Neuronal stem cell (in vitro differentiated cells): Measurements from ENCODE around the gene ABHD14A.
A peak's percentile ranks its signal among the peaks of the same experiment; 100 is the strongest.

Experiments used
- DNase-seq: peaks from one replicate; pipeline ENCODE4 v3.0.0-alpha.2; 2013; ENCODE audit warnings: low spot score
- H2AFZ ChIP-seq: one replicate; pipeline ENCODE4 v1.6.1; 2013; ENCODE audit warnings: mild to moderate bottlenecking, low read length, inconsistent platforms
- H2AK5ac ChIP-seq: 2 replicates; pipeline ENCODE4 v1.6.1; 2013; ENCODE audit warnings: low read depth, mild to moderate bottlenecking, inconsistent platforms, low read length, moderate library complexity, mixed read lengths
- H2BK120ac ChIP-seq: 2 replicates; pipeline ENCODE4 v1.6.1; 2013; ENCODE audit warnings: low read depth, mild to moderate bottlenecking, inconsistent platforms, low read length, moderate library complexity, mixed read lengths
- H2BK12ac ChIP-seq: one replicate; pipeline ENCODE4 v1.6.1; 2013; ENCODE audit warnings: low read length, inconsistent platforms
- H2BK15ac ChIP-seq: 2 replicates; pipeline ENCODE4 v1.6.1; 2013; ENCODE audit warnings: mild to moderate bottlenecking, low read length, inconsistent platforms, mixed read lengths
- H2BK5ac ChIP-seq: one replicate; pipeline ENCODE4 v1.6.1; 2013; ENCODE audit warnings: inconsistent platforms, mild to moderate bottlenecking, low read length, moderate library complexity
- H3K14ac ChIP-seq: one replicate; pipeline ENCODE4 v1.6.1; 2013; ENCODE audit warnings: low read length, inconsistent platforms
- H3K18ac ChIP-seq: 2 replicates; pipeline ENCODE4 v1.6.1; 2013; ENCODE audit warnings: low read length, inconsistent platforms
- H3K23ac ChIP-seq: 2 replicates; pipeline ENCODE4 v1.6.1; 2013; ENCODE audit warnings: low read depth, mild to moderate bottlenecking, mixed read lengths, low read length, inconsistent platforms; ENCODE audit not compliant: poor library complexity
- H3K27ac ChIP-seq: replicated peaks from 3 replicates; pipeline ENCODE4 v1.5.1; 2013; ENCODE audit warnings: low read length, inconsistent platforms
- H3K27me3 ChIP-seq, 3 experiments: 2 replicates each; pipeline ENCODE4 v1.6.1; 2013; ENCODE audit warnings: low read length in 3 of 3, mild to moderate bottlenecking in 2 of 3, inconsistent platforms in 1 of 3, low read depth in 1 of 3, mixed read lengths in 1 of 3, moderate library complexity in 1 of 3; ENCODE audit not compliant: control insufficient read depth in 3 of 3, insufficient read depth in 3 of 3
- H3K36me3 ChIP-seq, 2 donors: replicated peaks in 1 of 2; 2 replicates each; pipeline ENCODE4 v1.6.1; 2013; ENCODE audit warnings: low read length in 2 of 2; ENCODE audit not compliant: control insufficient read depth in 2 of 2, insufficient read depth in 2 of 2
- H3K4ac ChIP-seq: 2 replicates; pipeline ENCODE4 v1.6.1; 2013; ENCODE audit warnings: inconsistent platforms, mild to moderate bottlenecking, low read length, moderate library complexity
- H3K4me1 ChIP-seq, 2 donors: 1 replicate in 1 of 2; 2 replicates in 1 of 2; pipeline ENCODE4 v1.6.1; 2013; ENCODE audit warnings: low read length in 2 of 2, low read depth in 1 of 2; ENCODE audit not compliant: control insufficient read depth in 2 of 2, insufficient read depth in 1 of 2
- H3K4me2 ChIP-seq: one replicate; pipeline ENCODE4 v1.6.1; 2013; ENCODE audit warnings: mild to moderate bottlenecking, low read length, inconsistent platforms; ENCODE audit not compliant: insufficient read depth, poor library complexity, severe bottlenecking
- H3K4me3 ChIP-seq, 2 donors: 2 replicates each; pipeline ENCODE4 v1.5.1; 2013; ENCODE audit warnings: low read length in 2 of 2, mild to moderate bottlenecking in 2 of 2, inconsistent platforms in 1 of 2, moderate library complexity in 1 of 2
- H3K79me1 ChIP-seq: one replicate; pipeline ENCODE4 v1.6.1; 2013; ENCODE audit warnings: low read depth, mild to moderate bottlenecking, inconsistent platforms, low read length, moderate library complexity
- H3K9ac ChIP-seq: one replicate; pipeline ENCODE4 v1.6.1; 2013; ENCODE audit warnings: mild to moderate bottlenecking, low read depth, low read length, inconsistent platforms; ENCODE audit not compliant: poor library complexity
- H3K9me3 ChIP-seq, 2 donors: replicated peaks in 1 of 2; 2 replicates each; pipeline versions ENCODE3 to v1.6.1; 2013; ENCODE audit warnings: low read length in 2 of 2, mild to moderate bottlenecking in 2 of 2, inconsistent platforms in 1 of 2, low read depth in 1 of 2, mixed read lengths in 1 of 2, moderate library complexity in 1 of 2; ENCODE audit not compliant: control insufficient read depth in 2 of 2, insufficient read depth in 1 of 2
- H4K8ac ChIP-seq: one replicate; pipeline ENCODE4 v1.6.1; 2013; ENCODE audit warnings: low read depth, mild to moderate bottlenecking, inconsistent platforms, low read length, moderate library complexity
- H4K91ac ChIP-seq: one replicate; pipeline ENCODE4 v1.6.1; 2013; ENCODE audit warnings: low read length, low read depth, mild to moderate bottlenecking, inconsistent platforms; ENCODE audit not compliant: poor library complexity
- WGBS, 2 donors: extraction: QIAGEN DNeasy Blood & Tissue Kit; methylation state at CpG; one replicate each; pipeline ENCODE4 v1.1.7; 2013; ENCODE audit warnings: missing lambda C conversion rate in 2 of 2, mixed read lengths in 1 of 2; ENCODE audit not compliant: insufficient read length in 2 of 2, insufficient replicate concordance in 1 of 2; ENCODE audit errors: extremely low coverage in 2 of 2; 5-methylcytosine and 5-hydroxymethylcytosine counted together

The ABHD14A gene

DNA sequence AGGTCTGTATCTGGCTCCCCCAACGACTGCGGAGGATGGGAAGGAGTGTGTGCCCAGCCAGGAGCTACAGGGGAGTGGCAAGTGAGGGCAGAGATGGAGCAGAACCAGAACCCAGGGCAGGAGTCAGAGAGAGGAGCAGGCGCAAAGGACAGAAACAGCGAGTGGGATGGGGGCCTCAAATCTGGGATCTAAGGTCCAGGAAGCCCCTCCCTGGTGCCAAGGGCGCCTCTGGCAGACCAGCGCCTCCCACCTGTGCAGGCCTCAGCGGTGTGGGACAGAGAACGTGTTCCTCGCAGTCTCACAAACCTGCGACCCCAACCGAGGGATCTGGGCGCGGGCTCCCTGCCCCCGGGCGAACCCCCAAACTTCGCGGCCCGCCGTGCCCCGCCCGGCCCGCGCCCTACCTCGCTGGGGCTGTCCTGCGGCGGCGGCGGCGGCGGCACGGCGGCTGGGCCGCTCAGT is 7.9 kb upstream of the ABHD14A start:
- peak overlapping the region; percentile 81 for H2BK120ac ChIP-seq
- peak overlapping the region; percentile 96 for H2AK5ac ChIP-seq
- H3K27ac ChIP-seq: peak overlapping the region; percentile 67
- H4K91ac ChIP-seq: no peak overlapping the region
- no peak overlapping the region for H3K23ac ChIP-seq
- H3K9me3 ChIP-seq: peaks cover 0 to 2% of the 10 kb centered on the region in 2 donors
- H2BK15ac ChIP-seq: peak overlapping the region; percentile 13
- peak overlapping the region; percentile 43 for H3K4ac ChIP-seq
- H3K27me3 ChIP-seq: no peaks in the 10 kb centered on the region
- no peak overlapping the region for H4K8ac ChIP-seq
- peak overlapping the region; percentile 82 for H2AFZ ChIP-seq
- peak overlapping the region; percentile 82 for H2BK5ac ChIP-seq
- H3K4me1 ChIP-seq: peaks cover 43 to 56% of the 10 kb centered on the region in 2 donors
- H3K18ac ChIP-seq: peak overlapping the region; percentile 20
- H3K36me3 ChIP-seq: peaks cover 0 to 3% of the 10 kb centered on the region in 2 donors
- peak overlapping the region; percentile 77 for H3K14ac ChIP-seq
- peak overlapping the region; percentile 27 for H2BK12ac ChIP-seq
- H3K79me1 ChIP-seq: peaks cover 6% of the 10 kb centered on the region
- no peak for DNase-seq
- WGBS, 2 donors: no CpG with 5 or more reads among the region's 33 CpGs
- peak overlapping the region; percentile 90 for H3K9ac ChIP-seq
- peak overlapping the region; percentile 60 to 83 for H3K4me3 ChIP-seq
- H3K4me2 ChIP-seq: peak overlapping the region; percentile 92

DNA sequence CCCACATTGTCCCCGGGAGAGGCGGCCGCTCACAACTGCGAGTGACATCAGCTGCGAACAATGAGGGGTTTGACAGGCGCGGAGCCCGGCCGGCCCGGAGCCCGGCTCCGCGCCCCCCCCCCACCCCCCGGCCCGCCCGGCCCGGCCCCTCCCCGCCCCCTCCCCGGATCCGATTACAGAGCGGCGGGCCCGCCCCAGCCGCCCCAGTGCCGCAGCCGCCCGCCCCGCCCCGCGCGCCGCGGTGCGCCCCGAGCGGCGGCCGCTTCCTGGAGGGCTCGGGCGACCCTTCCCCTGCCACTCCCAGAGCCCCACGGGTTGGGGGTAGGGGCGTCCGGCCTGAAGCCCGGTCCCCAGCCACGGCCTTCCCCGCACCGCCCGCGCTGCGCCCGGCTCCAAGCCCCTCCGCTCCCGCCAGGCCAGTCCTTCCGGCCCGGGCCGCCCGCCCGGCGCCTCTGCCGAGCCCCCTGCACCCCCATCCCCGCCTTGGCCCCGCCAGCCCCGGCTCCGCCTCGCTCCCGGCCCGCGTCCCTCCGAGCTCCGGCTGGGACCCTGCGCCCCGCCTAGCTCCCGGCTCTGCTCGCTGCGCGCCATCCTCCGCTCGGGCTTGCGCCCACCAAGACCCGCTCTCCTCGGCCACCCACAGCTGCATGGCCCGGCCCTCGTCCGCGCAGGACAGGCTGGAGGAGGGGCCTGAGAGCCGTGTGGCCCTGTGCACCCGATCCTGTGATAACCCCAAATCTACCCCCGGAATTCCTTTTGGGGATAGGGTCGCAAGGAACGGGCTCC is 7.3 kb upstream of the ABHD14A start, which contains the start of gene PCBP4:
PCBP4 (minus strand) TSS at position 71 of the 786 bp plus-strand sequence. CDS start 6,214 bp downstream, outside the sequence.
- H3K14ac ChIP-seq: peak within 1 kb of the TSS; percentile 77
- peaks cover 0 to 2% of the 10 kb centered on the region in 2 donors for H3K9me3 ChIP-seq
- peak within 1 kb of the TSS; percentile 70 for H4K8ac ChIP-seq
- H2AFZ ChIP-seq: peak within 1 kb of the TSS; percentile 85
- H3K4ac ChIP-seq: peak within 1 kb of the TSS; percentile 97
- H2BK15ac ChIP-seq: peak within 1 kb of the TSS; percentile 93
- peak within 1 kb of the TSS; percentile 81 for H2BK120ac ChIP-seq
- whole genome bisulfite sequencing, 2 donors: no CpG with 5 or more reads among the region's 90 CpGs
- DNase-seq: no peak
- H3K36me3 ChIP-seq: peaks cover 0 to 3% of the 10 kb centered on the region in 2 donors
- H3K23ac ChIP-seq: peak within 1 kb of the TSS; percentile 32
- H2AK5ac ChIP-seq: peak within 1 kb of the TSS; percentile 96
- peaks cover 6% of the 10 kb centered on the region for H3K79me1 ChIP-seq
- H3K4me3 ChIP-seq: peak within 1 kb of the TSS; percentile 60 to 92
- H3K27ac ChIP-seq: peak within 1 kb of the TSS; percentile 98
- peak within 1 kb of the TSS; percentile 97 for H2BK5ac ChIP-seq
- H3K27me3 ChIP-seq: no peaks in the 10 kb centered on the region
- H3K4me2 ChIP-seq: peak within 1 kb of the TSS; percentile 93
- H4K91ac ChIP-seq: peak within 1 kb of the TSS; percentile 81
- H2BK12ac ChIP-seq: peak within 1 kb of the TSS; percentile 98
- H3K4me1 ChIP-seq: peaks cover 43 to 53% of the 10 kb centered on the region in 2 donors
- peak within 1 kb of the TSS; percentile 97 for H3K9ac ChIP-seq
- H3K18ac ChIP-seq: peak within 1 kb of the TSS; percentile 100

DNA sequence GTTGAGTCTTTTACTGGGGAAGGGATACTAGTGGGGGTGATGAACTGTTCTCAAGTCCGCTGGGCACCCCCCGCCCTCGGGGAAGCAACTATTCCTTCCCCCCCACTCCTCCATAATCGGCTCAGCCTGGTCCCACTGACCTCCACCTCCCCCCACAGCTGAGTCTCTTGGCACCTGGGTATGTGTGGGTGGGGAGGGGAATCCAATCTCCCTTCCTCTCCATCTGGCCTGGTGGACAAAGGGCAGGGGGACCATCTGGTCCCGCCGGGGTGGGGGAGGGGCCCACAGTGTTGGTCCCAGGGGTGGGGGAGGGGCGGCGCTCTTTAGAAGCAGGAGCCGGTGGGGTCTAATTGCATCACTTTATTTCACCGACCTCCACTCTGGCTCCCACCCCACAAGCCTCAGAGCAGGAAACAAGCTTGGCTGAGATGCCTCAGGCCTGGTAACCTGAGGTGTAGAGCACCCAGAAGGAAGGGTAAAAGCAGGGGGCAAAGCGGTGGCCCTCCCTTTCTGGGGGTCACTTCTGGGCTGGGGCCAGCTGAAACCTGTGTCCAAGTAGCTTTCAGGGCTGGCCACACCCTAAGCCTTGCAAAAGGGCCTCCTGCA is 6.6 kb upstream of the ABHD14A start:
- Histone ChIP-seq H4K91ac (peak overlapping the region; percentile 90), H3K9ac (peak overlapping the region; percentile 97), H3K4me2 (peak overlapping the region; percentile 93), H3K27me3 (no peaks in the 10 kb centered on the region), H3K36me3 (no peaks in the 10 kb centered on the region), H3K14ac (peak overlapping the region; percentile 40), H3K79me1 (peaks cover 6% of the 10 kb centered on the region), H4K8ac (peak overlapping the region; percentile 70), H2BK120ac (peak overlapping the region; percentile 69), H3K27ac (peak overlapping the region; percentile 98), H3K23ac (peak overlapping the region; percentile 26), H2BK15ac (peak overlapping the region; percentile 93), H3K4me3 (peak overlapping the region; percentile 60 to 92), H3K9me3 (no peaks in the 10 kb centered on the region), H2BK5ac (peak overlapping the region; percentile 97), H3K18ac (peak overlapping the region; percentile 100), H2AFZ (peak overlapping the region; percentile 85), H3K4ac (peak overlapping the region; percentile 97), H2BK12ac (peak overlapping the region; percentile 93), H3K4me1 (peaks cover 43 to 47% of the 10 kb centered on the region in 2 donors), H2AK5ac (peak overlapping the region; percentile 88)
- WGBS, 2 donors: no CpG with 5 or more reads among the region's 11 CpGs
- DNase-seq: peak; percentile 79
